Measurements from ENCODE around the gene YIPF3.
A peak's percentile ranks its signal among the peaks of the same experiment; 100 is the strongest.
"Not testable (repeated sequence)": the region's sequence is repeated elsewhere in the genome, so short reads cannot be mapped to it uniquely, and the experiment has no call there.

YIPF3 gene

DNA sequence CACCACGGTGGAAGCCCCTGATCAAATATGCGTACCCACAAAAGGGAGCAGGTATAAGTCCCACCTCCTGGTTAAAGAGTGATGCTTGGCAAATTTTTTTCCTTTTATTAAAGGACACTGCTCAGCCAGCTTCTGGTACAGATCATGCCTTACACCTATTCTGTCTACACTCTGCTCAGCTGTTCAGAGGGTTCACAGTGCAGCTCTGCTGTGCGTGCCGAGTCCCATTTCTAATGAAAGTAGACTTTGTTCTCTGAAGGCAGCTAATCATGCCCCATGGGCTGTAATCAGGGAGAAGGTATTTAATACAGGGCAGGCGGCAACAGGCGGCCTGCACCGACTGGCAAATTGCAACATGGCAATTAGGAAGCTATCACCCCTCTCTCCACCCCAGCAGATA is 22.9 kb downstream of the YIPF3 start:
- DNase-seq (ENCODE audit: low read depth in 2 of 3, low spot score in 1 of 3) = no peak

DNA sequence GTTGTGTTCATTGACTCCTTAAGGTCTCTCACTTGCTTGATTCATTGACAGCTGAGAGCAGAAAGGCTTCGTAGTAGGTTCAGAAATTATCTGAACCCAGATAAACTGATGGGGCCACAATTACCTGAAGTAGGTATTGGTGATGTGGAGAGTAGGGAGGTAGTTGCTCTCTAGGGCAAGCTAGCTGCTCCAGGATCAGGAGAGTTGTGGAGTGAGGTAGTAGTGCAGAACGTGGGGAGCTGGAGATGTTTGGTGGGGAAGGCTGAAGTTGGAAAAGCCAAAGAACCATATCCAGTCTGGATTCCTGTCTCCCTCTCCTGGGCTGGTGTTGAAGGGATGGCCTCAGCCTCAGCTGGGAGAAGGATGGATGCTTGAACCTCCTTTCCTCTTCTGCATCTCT is 23.5 kb downstream of the YIPF3 start:
- DNase-seq (ENCODE audit: low read depth in 2 of 3, low spot score in 1 of 3) = no peak

DNA sequence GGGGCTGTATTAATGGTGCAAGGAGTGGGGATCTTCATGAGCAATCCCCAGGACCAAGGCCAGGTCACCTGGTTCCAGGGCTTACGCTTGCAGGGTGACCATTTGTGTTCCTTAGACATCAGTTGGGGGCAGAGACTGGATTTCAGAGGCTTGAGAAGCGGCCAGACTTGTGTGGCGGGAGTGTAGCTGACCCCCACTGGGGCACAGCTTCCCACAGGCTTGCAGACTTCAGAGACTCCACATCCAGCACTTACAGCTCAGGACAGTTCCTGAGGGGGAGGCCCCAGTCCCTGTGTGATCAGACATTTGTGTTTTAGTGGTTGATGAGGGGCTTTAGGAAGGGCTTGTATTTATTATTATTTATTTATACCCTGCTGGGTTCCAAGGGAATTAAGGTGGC is 24.1 kb downstream of the YIPF3 start:
- DNase-seq (ENCODE audit: low read depth in 2 of 3, low spot score in 1 of 3) = no peak

DNA sequence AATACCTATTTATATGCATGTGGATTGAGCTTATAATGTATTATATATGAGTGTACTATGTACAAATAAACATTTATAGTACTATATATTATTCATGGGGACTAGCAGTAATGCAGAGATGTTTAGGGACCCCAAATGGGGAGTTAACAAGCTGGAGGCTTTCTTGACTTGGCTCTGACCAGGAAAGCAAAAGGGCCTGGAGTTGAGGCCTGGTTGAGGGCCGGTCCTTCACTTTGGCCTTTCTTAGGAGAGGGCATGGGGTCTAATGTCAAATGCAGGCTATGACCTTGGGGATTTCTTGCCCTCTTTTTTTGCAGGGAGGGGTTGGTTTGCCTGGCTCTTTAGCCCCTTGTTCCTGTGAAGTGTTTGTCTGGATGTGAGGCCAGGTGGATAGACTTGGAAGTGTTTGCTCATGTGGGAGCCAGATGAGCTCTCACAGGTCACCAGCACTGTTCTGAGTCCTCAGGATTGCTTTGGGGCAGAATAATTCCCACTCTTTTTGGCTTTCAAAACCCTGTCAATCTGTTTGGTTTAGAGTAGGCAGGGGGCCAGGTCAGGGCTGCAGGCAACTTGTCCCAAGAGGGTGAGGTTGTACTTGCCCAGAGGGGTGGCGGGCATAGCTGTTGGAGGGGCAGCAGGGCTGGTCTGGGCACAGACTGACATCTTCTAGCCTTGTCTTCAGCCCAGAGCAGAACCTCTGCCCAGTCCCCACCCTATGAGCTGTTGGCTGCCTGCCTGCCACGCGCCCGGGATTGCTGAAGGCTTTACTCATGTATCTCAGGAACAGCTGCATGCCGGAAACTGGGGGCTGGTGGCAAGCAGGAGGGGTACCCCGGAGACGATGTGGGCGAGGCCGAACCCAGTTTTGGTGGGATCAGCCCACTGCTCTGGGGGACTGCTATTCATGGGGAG is 24.7 kb downstream of the YIPF3 start:
- no peak for DNase-seq (ENCODE audit: low read depth in 2 of 3, low spot score in 1 of 3)

DNA sequence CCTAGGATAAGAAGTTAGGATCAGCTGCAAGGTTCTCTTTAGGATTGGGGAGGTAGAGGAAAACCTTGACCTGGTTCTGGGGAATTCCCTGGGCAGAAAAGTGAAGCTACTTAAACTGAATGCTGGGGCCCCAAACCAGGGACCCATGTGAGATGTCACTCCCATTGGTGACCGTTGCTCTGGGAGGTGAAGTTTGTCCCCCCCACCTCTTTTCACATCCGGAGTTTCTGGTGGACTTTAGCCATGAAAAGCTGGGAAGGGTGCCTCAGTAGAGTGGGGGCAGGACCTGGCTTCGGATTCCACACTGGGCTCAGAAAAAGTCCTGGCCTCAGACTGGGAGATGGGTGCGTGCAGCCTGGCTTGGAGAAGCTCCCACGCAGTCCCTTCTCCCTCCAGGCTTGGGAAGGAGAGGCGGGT is 26.2 kb downstream of the YIPF3 start:
- DNase-seq (ENCODE audit: low read depth in 2 of 3, low spot score in 1 of 3) = no peak

DNA sequence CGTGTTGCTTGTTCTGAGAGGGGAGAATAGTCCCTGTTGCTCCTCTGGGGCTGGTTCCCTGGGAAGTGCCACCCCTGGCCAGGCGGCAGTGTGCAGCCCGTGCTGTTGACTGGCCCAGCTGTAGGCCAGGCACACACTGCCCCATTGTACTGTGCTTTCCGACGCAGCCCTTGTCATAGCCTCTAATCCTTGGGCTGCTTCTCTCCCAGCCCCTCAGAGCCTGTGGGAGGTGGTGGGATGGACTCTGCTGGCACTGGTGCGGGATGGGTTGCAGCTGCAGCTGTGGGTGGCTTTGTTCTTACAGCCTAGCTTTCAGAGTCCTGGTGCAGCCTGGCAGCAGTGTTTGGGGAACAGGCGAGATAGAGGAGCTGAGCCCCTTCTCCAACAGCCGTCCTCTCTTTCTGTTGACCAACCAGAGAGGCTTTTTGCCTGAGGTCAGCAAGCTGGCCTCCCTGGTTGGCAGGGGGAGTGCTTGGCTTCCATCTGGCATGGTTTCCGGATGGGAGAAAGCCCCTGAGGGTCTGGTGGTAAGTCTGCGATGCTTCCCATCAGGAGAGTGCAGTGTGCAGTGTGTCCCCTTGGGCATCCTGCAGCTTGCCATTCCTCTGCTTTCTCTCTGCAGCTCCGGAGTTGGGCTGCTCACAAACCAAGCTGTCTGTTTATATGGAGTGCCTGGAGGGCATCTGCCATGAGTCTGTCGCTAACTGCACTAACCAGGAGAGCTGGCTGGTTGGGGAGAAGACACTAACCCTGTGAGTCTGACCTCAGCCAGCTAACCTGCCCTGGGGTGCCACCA is 27.3 kb downstream of the YIPF3 start:
- no peak for DNase-seq (ENCODE audit: low read depth in 2 of 3, low spot score in 1 of 3)

DNA sequence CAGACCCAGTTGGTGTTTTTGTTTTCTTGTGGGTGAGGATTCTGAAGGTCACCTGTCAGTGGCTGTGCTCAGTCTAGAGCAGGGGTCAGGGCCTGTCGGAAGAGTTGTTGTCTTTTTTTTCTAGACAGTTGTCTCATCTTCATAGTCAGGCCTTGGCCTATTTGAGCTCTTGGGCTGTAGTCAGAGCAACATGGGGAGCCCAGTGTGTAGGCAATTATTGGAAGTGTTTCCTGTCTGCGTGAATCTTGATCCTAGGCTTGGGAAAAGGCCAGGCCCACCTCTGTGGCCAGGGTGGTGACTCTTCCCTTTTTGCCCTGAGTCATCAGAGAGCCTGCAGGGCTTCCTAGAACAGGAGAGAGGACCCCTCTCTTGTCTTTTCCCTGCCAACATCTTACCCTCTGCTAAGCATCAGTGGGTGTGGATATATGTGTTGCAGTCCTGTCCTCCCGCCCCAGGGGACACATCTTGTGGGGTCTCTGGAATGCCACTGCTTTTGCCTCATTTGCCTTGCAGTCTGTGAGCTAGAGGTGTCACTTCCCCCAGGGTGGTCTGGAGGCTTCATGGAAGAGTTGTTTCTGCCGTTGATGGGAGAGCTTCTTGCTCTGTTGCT is 28.0 kb downstream of the YIPF3 start:
- no peak for DNase-seq (ENCODE audit: low read depth in 2 of 3, low spot score in 1 of 3)

DNA sequence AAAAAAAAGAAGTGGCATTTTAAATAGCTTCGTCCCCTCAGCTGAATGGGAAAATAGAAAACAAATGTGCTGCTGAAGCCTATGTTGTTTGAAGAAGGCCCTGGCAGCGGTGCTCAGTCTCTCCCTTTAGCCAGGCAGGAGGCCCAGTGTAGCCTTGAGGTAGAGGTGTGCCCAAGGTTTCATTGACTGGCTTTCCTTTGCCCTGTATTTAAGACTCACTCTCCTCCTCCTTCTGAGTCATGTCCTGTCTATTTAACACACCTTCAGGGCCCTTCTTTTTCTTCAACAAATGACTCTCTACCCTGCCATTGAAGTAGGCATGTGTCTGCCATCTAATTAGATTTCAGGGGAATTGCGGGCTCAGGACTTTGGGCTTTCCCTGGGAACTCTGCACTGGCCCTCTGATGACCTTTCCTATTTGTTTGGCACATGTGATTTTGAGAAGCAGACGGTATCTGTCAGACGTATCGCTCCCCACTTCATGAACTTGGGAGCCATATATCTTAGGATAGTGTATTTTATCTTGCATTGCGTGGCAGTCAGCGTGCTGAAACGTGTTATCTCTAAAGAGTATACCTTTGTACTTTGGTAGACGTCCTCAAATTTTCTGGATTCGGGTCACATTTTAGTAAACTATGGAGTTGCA is 35.0 kb downstream of the YIPF3 start:
- no peak for DNase-seq (ENCODE audit: low read depth in 2 of 3, low spot score in 1 of 3)

DNA sequence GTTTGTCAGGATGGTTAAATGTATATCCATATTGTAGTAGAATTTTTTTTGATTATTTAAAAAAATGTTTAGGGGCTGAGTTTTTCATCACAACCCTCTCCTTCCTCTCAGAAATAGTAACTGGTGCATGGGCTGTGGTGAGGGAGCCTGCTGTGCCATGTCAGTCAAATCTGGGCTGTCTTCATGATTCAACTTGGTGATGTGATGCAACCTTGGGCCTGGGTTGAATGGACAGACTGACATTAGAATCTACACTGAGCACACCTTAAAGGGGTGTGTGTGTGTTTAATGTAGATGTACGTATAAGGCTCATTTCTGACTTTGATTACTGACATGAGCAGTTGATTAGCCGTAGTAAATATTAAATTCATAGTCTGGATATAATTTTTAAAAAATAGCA is 35.7 kb downstream of the YIPF3 start:
- no peak for DNase-seq (ENCODE audit: low read depth in 2 of 3, low spot score in 1 of 3)

DNA sequence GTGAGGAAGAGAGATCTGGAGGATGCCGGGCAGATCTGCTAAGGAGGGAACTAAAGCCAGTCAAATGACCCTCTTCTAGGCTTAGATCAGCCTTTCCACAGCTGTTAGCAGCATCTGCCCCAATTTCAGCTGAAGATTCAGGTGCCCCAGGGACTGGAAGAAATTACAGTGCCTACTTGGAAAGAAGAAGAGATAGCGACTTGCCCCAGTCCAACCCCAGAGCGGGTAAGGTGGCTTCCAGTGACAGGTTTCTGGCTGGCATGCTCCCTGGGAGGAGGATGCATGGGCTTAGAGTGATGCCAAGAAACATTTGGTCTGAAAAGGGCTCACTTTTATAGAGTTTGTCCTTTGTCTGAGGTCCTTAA is 38.7 kb downstream of the YIPF3 start:
- DNase-seq (ENCODE audit: low read depth in 2 of 3, low spot score in 1 of 3) = no peak

DNA sequence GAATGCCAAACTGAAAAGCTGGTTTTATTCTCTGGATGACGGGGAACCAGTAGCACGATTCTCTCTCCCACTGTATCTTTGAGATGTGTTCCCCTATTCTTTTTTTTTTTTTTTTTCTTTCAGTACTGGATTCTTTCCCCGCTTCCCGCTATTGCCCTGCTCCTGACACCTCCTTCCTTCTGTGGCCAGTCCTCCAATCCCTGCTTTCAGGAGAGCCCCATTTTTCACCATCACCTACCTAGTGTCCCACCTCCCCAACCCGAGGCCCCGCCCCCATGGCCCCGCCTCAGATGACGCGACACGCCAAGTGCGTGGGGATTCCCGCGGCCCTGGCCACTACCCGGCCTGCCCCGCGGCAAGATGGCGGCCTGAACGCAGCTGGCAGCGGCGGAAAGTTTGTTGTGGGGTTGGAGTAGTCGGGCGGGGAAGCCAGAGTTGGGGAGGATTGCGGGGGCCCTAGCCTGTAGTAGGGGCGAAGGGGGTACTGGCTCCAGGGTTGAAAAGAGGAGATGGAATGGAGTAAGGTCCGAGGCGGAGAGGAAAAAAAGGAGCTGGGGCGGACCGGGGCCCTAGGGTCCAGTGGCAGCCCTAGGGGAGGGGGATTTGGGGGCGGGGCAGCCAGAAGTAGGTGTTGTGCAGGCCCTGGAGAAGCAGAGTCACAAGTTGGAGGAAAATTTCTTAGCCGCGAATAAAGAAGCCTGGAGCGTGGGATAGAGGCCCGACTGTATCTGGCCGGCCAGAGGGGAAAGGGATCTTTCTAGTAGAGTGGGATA is 39.3 kb downstream of the YIPF3 start, which contains the start of gene TJAP1:
Gene TJAP1 (plus strand): TSS at position 336 of the 773 bp plus-strand sequence. CDS start 21,432 bp downstream, outside the sequence.
- DNase-seq (ENCODE audit: low read depth in 2 of 3, low spot score in 1 of 3) = peak; percentile 94 to 100 (median 96)

DNA sequence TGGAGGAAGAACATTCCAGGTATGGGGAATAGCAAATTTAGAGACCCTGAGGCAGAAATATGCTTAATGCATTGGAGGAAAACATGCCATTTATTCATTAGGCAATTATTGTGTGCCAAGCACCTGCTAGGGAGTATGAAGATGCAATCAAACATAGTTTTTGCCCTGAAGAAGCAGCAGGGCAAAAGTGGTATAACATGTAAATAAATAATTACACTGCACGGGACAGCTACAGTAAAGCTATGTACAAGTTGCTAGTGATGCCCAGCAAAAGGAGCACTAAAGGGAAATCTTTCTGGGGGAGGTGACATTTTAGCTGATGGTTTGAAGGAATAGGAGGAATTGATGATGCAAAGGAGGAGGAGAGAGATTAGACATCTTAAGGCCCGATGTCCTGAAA is 40.0 kb downstream of the YIPF3 start:
- no peak for DNase-seq (ENCODE audit: low read depth in 2 of 3, low spot score in 1 of 3)

DNA sequence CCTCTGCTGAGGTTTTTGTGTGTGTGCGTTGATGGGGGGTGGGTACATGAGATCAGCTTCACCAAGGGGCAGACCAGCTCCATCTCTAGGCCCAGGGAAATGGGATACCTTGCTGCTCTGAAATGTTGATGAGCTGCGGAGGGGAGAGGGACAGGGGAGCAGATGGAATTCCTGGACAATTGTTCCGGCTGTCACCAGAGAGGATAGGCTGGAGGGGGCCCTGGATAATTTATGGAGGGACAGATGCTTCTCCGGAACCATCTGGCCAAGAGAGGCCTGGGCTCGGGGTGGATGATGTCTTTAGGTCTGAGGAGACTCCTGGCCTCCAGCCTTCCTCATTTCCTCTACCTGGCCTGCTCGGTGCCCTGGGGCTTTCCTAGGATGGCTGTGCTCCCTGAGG is 41.2 kb downstream of the YIPF3 start:
- DNase-seq (ENCODE audit: low read depth in 2 of 3, low spot score in 1 of 3) = no peak

DNA sequence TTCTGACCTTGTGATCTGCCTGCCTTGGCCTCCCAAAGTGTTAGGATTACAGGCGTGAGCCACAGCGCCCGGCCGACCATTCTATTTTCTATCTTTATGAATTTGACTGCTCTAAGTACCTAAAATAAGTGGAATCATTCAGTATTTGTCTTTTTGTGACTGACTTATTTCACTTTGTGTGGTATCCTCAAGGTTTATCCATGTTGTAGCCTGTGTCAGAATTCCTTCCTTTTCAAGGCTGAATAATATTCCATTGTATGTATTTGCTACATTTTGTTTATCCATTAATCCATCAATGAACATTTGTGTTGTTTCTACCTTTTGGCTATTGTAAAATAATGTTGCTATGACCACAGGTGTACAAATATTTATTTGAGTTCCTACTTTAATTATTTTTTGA is 44.2 kb downstream of the YIPF3 start:
- no peak for DNase-seq (ENCODE audit: low read depth in 2 of 3, low spot score in 1 of 3)

DNA sequence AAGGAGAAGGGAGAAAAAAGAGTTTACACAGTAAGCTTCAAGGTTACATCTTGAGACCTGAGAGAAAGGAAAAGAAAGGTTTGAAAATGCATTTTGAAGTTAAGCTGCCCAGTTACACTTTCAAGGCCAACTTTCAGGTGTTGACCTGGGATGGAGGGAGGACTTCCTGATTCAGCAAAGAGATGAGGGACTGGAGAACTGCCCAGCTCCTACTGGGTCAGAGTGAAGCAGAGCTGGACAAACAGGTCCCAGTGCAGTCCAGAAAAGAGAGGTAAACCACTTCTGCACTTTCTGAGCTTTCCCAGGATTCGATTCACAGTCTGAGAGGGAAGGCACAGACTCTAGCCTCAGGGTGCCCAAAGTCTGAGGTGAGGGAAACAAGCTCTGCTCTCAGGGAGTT is 45.3 kb downstream of the YIPF3 start:
- no peak for DNase-seq (ENCODE audit: low read depth in 2 of 3, low spot score in 1 of 3)

DNA sequence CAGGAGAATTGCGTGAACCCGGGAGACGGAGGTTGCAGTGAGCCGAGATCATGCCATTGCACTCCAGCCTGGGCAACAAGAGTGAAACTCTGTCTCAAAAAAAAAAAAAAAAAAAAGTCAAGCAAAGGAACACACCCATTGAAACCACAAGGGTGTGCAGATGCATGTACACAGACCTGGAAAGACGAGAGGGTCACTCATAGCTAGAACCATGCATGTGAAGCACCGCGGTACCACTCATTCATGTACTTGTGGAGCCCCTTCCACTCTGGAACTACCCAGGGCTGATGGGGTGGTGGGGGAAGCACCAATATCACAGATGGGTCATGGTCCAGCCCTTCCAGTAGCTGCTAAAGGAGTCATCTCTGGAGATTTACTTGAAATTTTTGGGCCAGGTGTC is 46.8 kb downstream of the YIPF3 start:
- no peak for DNase-seq (ENCODE audit: low read depth in 2 of 3, low spot score in 1 of 3)

DNA sequence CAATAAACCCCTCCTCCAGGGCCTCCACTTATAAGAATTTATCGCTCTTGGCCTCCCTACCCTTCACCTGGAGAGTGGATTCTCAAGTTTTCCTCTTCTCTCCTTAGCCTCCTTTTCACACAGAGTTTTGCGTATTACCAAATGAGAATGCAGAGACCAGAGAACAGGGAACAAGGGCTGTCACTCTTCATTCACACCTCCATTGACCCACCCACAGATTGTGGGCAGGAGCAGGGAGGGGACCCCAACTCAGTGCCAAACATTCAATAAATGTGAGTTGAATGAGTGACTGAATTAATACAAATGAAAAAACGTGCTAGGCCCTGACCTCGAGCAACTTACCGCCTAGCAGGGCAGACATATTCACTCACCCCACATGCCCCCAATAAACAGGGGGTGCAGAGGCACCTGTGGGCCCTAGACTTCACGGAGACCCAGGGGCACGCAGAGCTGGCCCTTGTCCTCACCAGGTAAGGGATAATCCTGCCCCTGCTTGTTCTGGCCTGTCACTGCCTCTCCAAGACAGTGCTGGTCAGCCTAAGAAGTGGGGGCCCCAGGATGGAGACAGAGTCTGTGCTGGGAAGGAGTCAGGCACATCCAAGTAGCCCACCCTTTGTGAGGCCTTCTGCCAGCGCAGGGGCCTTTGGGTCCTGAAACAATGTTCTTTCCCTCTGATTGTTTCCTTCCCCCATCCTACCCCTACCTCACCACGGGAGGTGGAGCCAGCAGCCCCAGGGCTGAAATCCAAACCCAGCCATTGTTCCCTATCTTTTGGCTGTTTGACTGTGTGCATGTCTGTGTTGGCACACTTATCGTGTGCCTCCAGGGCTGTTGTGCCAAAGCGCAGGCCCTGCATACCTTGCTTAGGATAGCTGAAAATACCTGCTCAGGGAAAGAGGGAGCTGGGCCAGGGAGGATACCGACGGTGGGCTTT is 47.7 kb downstream of the YIPF3 start:
- DNase-seq (ENCODE audit: low read depth in 2 of 3, low spot score in 1 of 3) = no peak

DNA sequence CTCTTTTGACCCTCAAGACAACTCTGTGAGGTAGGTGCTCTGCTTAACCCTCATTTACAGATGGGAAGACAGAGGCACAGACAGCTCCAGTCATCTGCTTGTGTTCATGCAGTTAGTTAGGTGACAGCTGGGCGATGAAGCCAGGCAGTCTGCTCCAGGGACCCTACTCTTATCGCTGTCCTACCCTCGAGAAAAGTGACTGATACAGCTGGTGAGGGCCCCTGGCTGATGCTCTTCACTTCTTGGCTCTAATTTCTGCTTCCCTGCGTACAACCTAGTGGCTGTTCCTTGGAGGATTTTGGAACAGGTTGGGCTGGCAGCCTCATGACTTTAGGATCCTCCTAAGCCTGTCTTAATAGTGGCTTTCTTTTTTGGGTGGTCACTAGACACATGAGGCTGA is 48.5 kb downstream of the YIPF3 start:
- no peak for DNase-seq (ENCODE audit: low read depth in 2 of 3, low spot score in 1 of 3)

DNA sequence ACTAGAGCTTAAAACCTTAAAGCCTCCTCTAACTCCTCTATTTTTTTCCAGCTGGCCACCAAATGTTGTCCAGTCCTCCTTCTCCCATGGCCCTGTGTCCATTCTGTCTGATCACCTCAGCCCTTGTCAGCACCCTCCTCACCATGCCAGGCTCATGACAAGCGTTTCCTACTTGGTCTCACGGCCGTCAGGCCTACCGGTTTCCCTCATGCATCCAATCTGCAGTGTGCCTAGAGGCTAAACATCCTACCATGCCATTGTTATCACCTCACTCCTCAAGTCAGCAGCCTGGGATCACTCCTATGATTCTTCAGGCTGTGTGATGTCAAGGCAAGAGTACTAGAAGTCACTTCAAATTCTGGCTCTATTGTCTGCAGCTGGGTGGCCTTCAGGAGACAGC is 49.0 kb downstream of the YIPF3 start:
- no peak for DNase-seq (ENCODE audit: low read depth in 2 of 3, low spot score in 1 of 3)

DNA sequence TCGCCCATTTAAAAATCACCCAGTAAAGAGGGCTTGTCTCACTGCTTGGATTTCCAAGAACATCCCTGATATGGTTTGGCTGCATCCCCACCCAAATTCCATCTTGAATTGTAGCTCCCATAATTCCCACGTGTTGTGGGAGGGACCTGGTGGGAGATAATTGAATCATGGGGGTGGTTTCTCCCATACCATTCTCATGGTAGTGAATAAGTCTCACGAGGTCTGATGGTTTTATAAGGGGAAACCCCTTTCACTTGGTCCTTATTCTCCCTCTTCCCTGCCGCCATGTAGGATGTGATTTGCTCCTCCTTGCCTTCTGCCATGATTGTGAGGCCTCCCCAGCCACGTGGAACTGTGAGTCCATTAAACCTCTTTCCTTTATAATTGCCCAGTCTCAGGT is 49.5 kb downstream of the YIPF3 start:
- not testable (repeated sequence) for DNase-seq (ENCODE audit: low read depth in 2 of 3, low spot score in 1 of 3)

Data from stimulated activated CD4-positive, alpha-beta T cell treated with anti-CD3 and anti-CD28 coated beads, Interleukin-12 subunit alpha, Interleukin-12 subunit beta, amount 100 ng/mL, for 48 hours (primary cell).